Upper lobe of right lung (tissue), 1 donor: Measurements from ENCODE around the gene SLC4A8. TPM values are rescaled to one million over a fixed set of nuclear protein-coding genes. Genes with fewer than 3 reads are reported as not detected.
A peak's percentile ranks its signal among the peaks of the same experiment; 100 is the strongest.

Source experiments
- ATAC-seq: fragments of 200-7000 bp; cut with Tn5 transposase; one replicate; pipeline ENCODE4 v1.9.1; 2020; ENCODE audit warnings: mild to moderate bottlenecking, moderate library complexity
- DNase-seq: peaks from one replicate; pipeline ENCODE4 v3.0.0-alpha.2; 2020
- H3K27ac ChIP-seq: fragments of 200-600 bp; one replicate; pipeline ENCODE4 v1.8.0; 2022
- H3K27me3 ChIP-seq: fragments of 200-600 bp; one replicate; pipeline ENCODE4 v1.8.0; 2022; ENCODE audit warnings: mild to moderate bottlenecking
- H3K36me3 ChIP-seq: fragments of 200-600 bp; one replicate; pipeline ENCODE4 v1.8.0; 2022
- H3K4me1 ChIP-seq: fragments of 200-600 bp; one replicate; pipeline ENCODE4 v1.8.0; 2022
- H3K4me3 ChIP-seq: fragments of 200-600 bp; one replicate; pipeline ENCODE4 v1.8.0; 2022; ENCODE audit warnings: mild to moderate bottlenecking
- H3K9me3 ChIP-seq: fragments of 200-600 bp; one replicate; pipeline ENCODE4 v1.8.0; 2022
- CTCF ChIP-seq: fragments of 200-600 bp; IDR thresholded peaks from one replicate; pipeline ENCODE4 v1.8.0; 2022; ENCODE audit warnings: antibody characterized with exemption
- intact Hi-C: fragments of 100-400 bp; cut with DNase I; formaldehyde crosslinking; loops from one replicate; pipeline ENCODE4 v1.11.0; 2022
- total RNA-seq: library from RNA; stranded (reverse); fragmentation: NEBNext Ultra II Directional; extraction: Animal tissue kit (Norgen Biotek cat#: 25700); gene quantifications from one replicate; pipeline ENCODE4 v1.2.1, GENCODE V29; 2021
- donor health status: DM: no; HTN: yes; CAD: no; lungs with severe emphysema.

The SLC4A8 gene
- total RNA-seq, 1 donor from 2014 or later: 2.5 TPM

DNA sequence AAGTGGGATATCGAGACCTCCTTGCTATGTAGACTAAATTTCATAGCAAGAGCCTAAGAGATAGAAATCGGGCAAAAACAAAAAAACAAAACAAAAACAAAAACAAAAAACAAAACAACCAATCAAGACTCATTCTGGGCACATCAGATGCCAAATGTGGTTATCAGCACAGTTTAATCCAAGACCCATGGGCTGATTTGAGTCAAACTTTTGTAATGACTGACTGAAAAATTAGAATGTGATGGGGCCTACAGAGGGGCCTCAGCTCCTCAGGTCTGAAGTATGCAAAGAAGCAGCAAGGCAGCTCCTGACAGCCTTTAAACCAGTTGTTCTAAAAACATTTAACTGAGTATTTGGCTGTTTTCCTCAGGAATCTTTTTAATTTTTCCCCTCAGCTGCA is 49.3 kb downstream of the SLC4A8 start:
- no peak overlapping the region for H3K27ac ChIP-seq
- no peaks in the 10 kb centered on the region for H3K36me3 ChIP-seq
- H3K27me3 ChIP-seq: no peaks in the 10 kb centered on the region
- ATAC-seq (no peak), DNase-seq (no peak)
- no peaks in the 10 kb centered on the region for H3K4me1 ChIP-seq
- H3K9me3 ChIP-seq: no peaks in the 10 kb centered on the region
- H3K4me3 ChIP-seq: no peak overlapping the region
- intact Hi-C loops: no loop called here
- TF ChIP-seq CTCF: no peak

- ATAC-seq: no peak
- Histone ChIP-seq H3K4me3 (no peak overlapping the region), H3K27me3 (no peaks in the 10 kb centered on the region), H3K9me3 (no peaks in the 10 kb centered on the region), H3K4me1 (no peaks in the 10 kb centered on the region), H3K27ac (no peak overlapping the region), H3K36me3 (no peaks in the 10 kb centered on the region)
- no peak for DNase-seq
- intact Hi-C loops: no loop called here
- TF ChIP-seq CTCF: no peak
These were observed 50.9 kb downstream of the SLC4A8 start for GRCh38 chr12:51475543-51475942.

GRCh38 chr12:51480978-51481377 is 56.3 kb downstream of the SLC4A8 start:
- no peak for ATAC-seq

DNA sequence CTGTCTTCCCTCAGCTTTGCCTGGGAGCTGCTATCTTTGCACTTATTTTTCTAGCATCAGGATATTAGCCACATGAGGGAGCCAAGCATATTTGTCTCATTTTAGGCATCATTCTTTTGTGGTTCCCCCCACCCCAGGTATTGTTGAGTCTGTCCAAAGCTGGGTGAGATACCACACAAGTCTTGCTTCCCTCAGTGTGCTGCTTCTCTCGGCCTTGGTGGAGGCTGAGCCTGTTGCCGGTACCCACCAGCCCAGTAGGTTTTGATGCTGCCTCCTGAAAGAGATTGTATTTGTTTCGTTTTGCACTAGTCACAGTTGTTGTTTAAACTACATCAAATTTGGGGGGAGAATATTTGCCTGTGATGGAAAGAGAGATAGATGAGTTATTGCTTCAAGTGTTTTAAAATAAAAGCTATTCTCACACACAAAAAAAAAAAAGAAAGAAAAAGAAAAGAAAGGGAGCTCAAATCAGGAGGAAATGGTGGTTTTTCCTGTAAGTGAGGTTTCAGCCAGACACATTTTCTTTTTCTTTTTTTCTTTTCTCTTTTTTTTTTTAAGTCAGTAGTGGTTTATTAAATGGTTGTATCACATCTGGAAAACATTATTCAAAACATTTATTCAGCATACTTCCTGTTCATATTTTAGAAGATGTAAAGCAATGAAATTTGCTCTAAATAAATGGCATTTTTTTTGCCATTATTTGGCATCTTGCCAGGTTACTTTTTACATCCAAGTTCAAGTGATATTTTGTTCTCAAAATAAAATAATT is 58.5 kb downstream of the SLC4A8 start:
- DNase-seq: no peak
- Histone ChIP-seq H3K27ac (peak overlapping the region; percentile 20), H3K4me3 (no peak overlapping the region), H3K4me1 (no peaks in the 10 kb centered on the region), H3K36me3 (no peaks in the 10 kb centered on the region), H3K27me3 (no peaks in the 10 kb centered on the region), H3K9me3 (no peaks in the 10 kb centered on the region)
- ATAC-seq: no peak
- no peak for TF ChIP-seq CTCF
- intact Hi-C loops: no loop called here

More at GRCh38 chr12:51480978-51481377, 56.3 kb downstream of the SLC4A8 start:
- Histone ChIP-seq H3K36me3 (no peaks in the 10 kb centered on the region), H3K4me1 (no peaks in the 10 kb centered on the region), H3K27ac (no peak overlapping the region), H3K4me3 (no peak overlapping the region), H3K27me3 (no peaks in the 10 kb centered on the region), H3K9me3 (no peaks in the 10 kb centered on the region)
- TF ChIP-seq CTCF: no peak
- intact Hi-C loops: no loop called here
- DNase-seq: no peak

DNA sequence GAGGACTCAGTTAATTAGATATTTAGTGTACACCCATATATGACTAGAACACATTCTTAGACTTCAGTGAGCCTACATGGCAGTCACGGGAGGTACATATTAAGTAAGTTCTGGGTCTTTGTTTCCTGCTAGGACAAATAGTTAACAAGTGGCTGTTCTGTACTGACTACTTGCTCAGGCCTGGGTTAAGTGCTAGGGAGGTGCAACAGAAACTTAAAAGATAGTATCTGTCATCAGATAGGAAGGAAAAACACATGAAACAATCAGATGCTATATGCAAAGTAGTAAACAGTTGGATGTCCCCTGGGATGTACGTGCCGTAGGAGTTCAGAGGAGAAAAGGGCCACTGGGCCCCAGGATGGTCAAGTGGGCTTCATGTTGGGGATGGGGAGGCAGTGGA is 59.5 kb downstream of the SLC4A8 start:
- TF ChIP-seq CTCF: no peak
- Histone ChIP-seq H3K4me1 (no peaks in the 10 kb centered on the region), H3K27ac (no peak overlapping the region), H3K27me3 (no peaks in the 10 kb centered on the region), H3K9me3 (no peaks in the 10 kb centered on the region), H3K36me3 (no peaks in the 10 kb centered on the region), H3K4me3 (no peak overlapping the region)
- ATAC-seq (no peak), DNase-seq (no peak)
- intact Hi-C loops: no loop called here
